Thyroid gland (tissue), 4 donors: Measurements from ENCODE around the gene MLLT1. TPM values are rescaled to one million over a fixed set of nuclear protein-coding genes. Genes with fewer than 3 reads are reported as not detected.

Source experiments
- DNase-seq, 2 donors: peaks; one replicate each; pipeline ENCODE4 v3.0.0-alpha.2; 2019
- H3K27ac ChIP-seq, 3 donors: fragments of 200-600 bp; sonication (generic); 1 replicate in 2 of 3; 2 replicates in 1 of 3; pipeline ENCODE4 v1.5.1; 2016 to 2019; ENCODE audit warnings: mild to moderate bottlenecking in 1 of 3, moderate library complexity in 1 of 3
- H3K27me3 ChIP-seq: fragments of 200-600 bp; sonication (generic); one replicate; pipeline ENCODE4 v1.5.1; 2019
- H3K36me3 ChIP-seq, 2 donors: fragments of 200-600 bp; sonication (generic); one replicate each; pipeline ENCODE4 v1.5.1; 2016 to 2019
- H3K4me1 ChIP-seq, 2 donors: fragments of 200-600 bp; sonication (generic); one replicate each; pipeline ENCODE4 v1.5.1; 2017 to 2019
- H3K4me3 ChIP-seq, 3 donors: fragments of 200-600 bp; sonication (generic); replicated peaks in 1 of 3; 1 replicate in 2 of 3; 2 replicates in 1 of 3; pipeline ENCODE4 v1.5.1; 2016; ENCODE audit warnings: mild to moderate bottlenecking in 1 of 3
- H3K9me3 ChIP-seq: fragments of 200-600 bp; sonication (generic); one replicate; pipeline ENCODE4 v1.5.1; 2017
- POLR2A ChIP-seq, 2 donors: fragments of 450-650 bp; IDR thresholded peaks; one replicate each; pipeline ENCODE4 v1.6.1; 2017; ENCODE audit warnings: antibody characterized with exemption in 2 of 2, mild to moderate bottlenecking in 2 of 2, moderate library complexity in 1 of 2
- WGBS, 2 donors: methylation state at CpG; one replicate each; pipeline ENCODE4 v1.1.5; 2017; 5-methylcytosine and 5-hydroxymethylcytosine counted together
- intact Hi-C: fragments of 100-400 bp; cut with DNase I; formaldehyde crosslinking; loops from one replicate; pipeline ENCODE4 v1.15.1; 2023
- total RNA-seq, 4 donors: library from RNA; depleted of rRNA; stranded (reverse); fragments of >200 nt; gene quantifications; one replicate each; pipeline ENCODE4 v1.2.3, GENCODE V29; 2016
- TF ChIP-seq, protein P1 (sequence below), 6 experiments: fragments of 200-600 bp in 3 of 6; fragments of 450-650 bp in 3 of 6; sonication (generic) in 3 of 6; IDR thresholded peaks; one replicate each; pipeline ENCODE4 v1.5.1; 2016 to 2019; ENCODE audit warnings: antibody characterized with exemption in 6 of 6, mild to moderate bottlenecking in 2 of 6, inconsistent platforms in 1 of 6, moderate library complexity in 1 of 6

The MLLT1 gene, protein sequence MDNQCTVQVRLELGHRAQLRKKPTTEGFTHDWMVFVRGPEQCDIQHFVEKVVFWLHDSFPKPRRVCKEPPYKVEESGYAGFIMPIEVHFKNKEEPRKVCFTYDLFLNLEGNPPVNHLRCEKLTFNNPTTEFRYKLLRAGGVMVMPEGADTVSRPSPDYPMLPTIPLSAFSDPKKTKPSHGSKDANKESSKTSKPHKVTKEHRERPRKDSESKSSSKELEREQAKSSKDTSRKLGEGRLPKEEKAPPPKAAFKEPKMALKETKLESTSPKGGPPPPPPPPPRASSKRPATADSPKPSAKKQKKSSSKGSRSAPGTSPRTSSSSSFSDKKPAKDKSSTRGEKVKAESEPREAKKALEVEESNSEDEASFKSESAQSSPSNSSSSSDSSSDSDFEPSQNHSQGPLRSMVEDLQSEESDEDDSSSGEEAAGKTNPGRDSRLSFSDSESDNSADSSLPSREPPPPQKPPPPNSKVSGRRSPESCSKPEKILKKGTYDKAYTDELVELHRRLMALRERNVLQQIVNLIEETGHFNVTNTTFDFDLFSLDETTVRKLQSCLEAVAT
- total RNA-seq, result 10 to 100 TPM; 19.2 to 35.0 (median 26.7) TPM

DNA sequence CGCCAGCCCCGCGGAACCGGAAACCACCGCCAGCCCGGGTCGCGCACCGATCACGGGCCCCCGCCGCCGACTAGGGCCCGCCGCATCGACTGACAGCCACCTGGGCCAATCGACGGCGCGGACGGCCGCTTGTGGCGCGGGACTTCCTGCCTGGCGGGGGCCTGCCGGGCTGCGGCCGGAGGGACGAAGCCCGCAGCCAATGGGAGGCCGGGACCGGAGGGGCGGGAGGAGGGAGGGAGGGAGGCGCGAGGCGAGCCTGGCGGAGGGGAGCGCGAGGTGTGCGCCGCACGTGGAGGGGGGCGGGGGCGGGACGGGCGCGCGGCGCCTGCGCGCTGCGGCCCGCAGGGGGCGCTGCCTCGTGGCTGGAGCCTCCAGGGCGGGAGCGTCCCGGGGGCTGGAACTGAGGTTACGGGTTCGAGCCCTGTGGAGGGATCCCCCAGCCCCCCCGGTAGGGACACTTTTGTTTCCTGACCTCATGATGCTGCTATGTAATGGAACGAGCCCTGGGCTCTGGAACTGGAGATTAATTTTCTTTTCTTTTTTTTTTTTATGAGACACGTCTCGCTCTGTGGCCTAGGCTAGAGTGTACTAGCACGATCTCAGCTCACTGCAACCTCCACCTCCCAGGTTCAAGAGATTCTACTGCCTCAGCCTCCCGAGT, at the start of gene MLLT1:
Gene MLLT1 (minus strand): TSS at position 45 of the 661 bp plus-strand sequence. CDS start 191 bp downstream, outside the sequence.
- 10 to 56% methylated on average over 6 to 32 of the region's 66 CpGs for WGBS, 2 donors
- Histone ChIP-seq H3K27ac (peak within 1 kb of the TSS; percentile 58 to 78 (median 71)), H3K9me3 (no peaks in the 10 kb centered on the region), H3K4me1 (peaks cover 15 to 29% of the 10 kb centered on the region in 2 donors), H3K36me3 (no peaks in the 10 kb centered on the region), H3K4me3 (peak within 1 kb of the TSS; percentile 69 to 93 (median 92)), H3K27me3 (no peaks in the 10 kb centered on the region)
- intact Hi-C loops, result loop anchor here (5.0 kb wide), 1 partner anchor 53 kb away; no protein-coding TSS in a partner anchor
- TF ChIP-seq, protein P1, sequence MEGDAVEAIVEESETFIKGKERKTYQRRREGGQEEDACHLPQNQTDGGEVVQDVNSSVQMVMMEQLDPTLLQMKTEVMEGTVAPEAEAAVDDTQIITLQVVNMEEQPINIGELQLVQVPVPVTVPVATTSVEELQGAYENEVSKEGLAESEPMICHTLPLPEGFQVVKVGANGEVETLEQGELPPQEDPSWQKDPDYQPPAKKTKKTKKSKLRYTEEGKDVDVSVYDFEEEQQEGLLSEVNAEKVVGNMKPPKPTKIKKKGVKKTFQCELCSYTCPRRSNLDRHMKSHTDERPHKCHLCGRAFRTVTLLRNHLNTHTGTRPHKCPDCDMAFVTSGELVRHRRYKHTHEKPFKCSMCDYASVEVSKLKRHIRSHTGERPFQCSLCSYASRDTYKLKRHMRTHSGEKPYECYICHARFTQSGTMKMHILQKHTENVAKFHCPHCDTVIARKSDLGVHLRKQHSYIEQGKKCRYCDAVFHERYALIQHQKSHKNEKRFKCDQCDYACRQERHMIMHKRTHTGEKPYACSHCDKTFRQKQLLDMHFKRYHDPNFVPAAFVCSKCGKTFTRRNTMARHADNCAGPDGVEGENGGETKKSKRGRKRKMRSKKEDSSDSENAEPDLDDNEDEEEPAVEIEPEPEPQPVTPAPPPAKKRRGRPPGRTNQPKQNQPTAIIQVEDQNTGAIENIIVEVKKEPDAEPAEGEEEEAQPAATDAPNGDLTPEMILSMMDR (IDR thresholded peaks at IDR 0.05), result peak in 5 of 6 experiments; percentile 39 to 90 (median 60)
- peak in 1 of 2 donors; percentile 56 for TF ChIP-seq POLR2A (IDR thresholded peaks at IDR 0.05)
- DNase-seq, result peak; percentile 96

DNA sequence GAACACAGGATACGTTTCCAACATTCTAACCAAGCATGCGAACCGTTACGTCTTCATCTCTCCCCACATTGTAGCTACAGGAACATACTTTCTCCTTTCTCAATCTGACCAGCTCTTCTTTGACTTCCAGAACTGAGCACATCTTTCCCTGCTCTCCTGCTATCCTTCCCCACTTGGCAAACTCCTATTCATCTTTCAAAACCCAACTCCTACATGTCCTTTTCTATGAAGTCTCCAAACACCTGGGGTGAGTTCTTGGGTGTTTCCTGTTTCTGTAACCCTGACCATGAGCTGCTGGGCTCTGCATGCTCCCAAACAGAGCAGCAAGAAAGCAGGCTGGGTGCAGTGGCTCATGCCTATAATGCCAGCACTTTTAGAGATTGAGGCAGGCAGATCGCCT, 47.0 kb upstream of the MLLT1 start:
- Histone ChIP-seq H3K27me3 (no peaks in the 10 kb centered on the region), H3K36me3 (no peaks in the 10 kb centered on the region), H3K9me3 (no peaks in the 10 kb centered on the region), H3K4me3 (no peak overlapping the region), H3K4me1 (no peaks in the 10 kb centered on the region), H3K27ac (no peak overlapping the region)
- intact Hi-C loops, result no loop called here
- 82 to 84% methylated on average over 4 to 5 of the region's 5 CpGs for WGBS, 2 donors
- TF ChIP-seq, protein P1 (IDR thresholded peaks at IDR 0.05), result no peak
- TF ChIP-seq POLR2A (IDR thresholded peaks at IDR 0.05), result no peak
- no peak for DNase-seq

DNA sequence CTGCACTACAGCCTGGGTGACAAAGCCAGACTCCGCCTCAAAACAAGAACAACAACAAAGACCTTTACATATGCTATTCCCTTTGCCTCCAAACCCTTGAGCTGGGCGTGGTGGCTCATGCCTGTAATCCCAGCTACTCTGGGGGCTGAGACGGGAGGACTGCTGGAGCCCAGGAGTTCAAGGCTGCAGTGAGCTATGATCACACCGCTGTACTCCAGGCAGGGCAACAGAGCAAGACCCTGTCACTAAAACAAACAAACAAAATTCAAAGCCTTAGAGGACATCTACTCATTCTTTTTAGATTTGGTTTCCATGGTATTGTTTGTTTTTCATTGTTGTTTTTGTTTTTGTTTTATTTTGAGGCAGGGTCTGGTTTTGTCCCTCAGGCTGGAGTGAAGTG, 45.8 kb upstream of the MLLT1 start:
- H3K9me3 ChIP-seq, result no peaks in the 10 kb centered on the region
- H3K27ac ChIP-seq, result no peak overlapping the region
- no peaks in the 10 kb centered on the region for H3K4me1 ChIP-seq
- WGBS, 2 donors, result 79 to 87% methylated on average over 3 to 4 of the region's 4 CpGs
- H3K27me3 ChIP-seq, result no peaks in the 10 kb centered on the region
- TF ChIP-seq, protein P1 (IDR thresholded peaks at IDR 0.05), result no peak
- no peak for TF ChIP-seq POLR2A (IDR thresholded peaks at IDR 0.05)
- H3K36me3 ChIP-seq, result no peaks in the 10 kb centered on the region
- no peak for DNase-seq
- no peak overlapping the region for H3K4me3 ChIP-seq
- intact Hi-C loops, result no loop called here

DNA sequence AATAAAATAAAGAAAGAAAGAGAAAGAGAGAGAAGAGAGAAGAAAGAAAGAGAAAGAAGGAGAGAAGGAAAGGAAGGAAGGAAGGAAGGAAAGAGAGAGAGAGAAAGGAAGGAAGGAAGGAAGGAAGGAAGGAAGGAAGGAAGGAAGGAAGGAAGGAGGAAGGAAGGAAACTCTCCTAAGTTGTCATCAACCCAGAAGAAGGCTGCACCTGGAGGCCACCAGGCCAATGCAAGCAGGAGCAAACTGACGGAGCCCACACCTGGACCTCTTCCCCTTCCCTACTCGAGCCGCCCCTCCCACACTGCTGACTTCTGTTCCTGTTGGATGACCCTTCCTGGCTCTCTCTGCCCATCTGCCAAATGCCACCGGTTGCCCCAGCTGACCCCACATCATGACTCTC, 45.0 kb upstream of the MLLT1 start:
- DNase-seq, result no peak
- intact Hi-C loops, result no loop called here
- H3K4me1 ChIP-seq, result no peaks in the 10 kb centered on the region
- H3K9me3 ChIP-seq, result no peaks in the 10 kb centered on the region
- no peak overlapping the region for H3K27ac ChIP-seq
- no peaks in the 10 kb centered on the region for H3K27me3 ChIP-seq
- H3K4me3 ChIP-seq, result no peak overlapping the region
- WGBS, 2 donors, result 62 to 67% methylated on average over 4 of the region's 4 CpGs
- TF ChIP-seq, protein P1 (IDR thresholded peaks at IDR 0.05), result no peak
- no peak for TF ChIP-seq POLR2A (IDR thresholded peaks at IDR 0.05)
- H3K36me3 ChIP-seq, result no peaks in the 10 kb centered on the region
